Measurements from ENCODE around the gene HOXA11. TPM values are rescaled to one million over a fixed set of nuclear protein-coding genes. Genes with fewer than 3 reads are reported as not detected.

Gene HOXA11
- total and polyA plus RNA-seq, 5 donors from 2014 or later: not detected

DNA sequence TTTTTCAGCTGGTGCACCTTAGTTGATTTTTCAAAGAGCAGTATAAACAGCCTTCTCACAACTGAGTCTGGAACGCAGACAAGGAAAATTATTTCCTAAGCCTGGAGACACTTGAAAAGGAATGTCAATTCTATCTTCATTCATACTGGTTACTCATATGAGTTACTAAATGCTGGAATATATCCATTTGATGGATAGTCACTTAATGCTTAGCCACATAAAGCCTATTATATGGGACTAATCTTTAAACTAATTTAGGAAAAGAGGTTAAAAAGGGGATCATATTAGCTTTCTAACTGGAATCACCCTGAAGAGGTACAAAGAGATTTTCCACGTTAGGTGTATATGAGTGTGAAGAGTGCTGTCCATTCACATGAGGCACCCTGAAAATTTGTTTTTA lies 52.8 kb downstream of the HOXA11 start:
- H3K4me1 Mint-ChIP-seq: peaks cover 0 to 7% (median 0%) of the 10 kb centered on the region in 4 donors
- H3K4me1 ChIP-seq (ENCODE audit: control insufficient read depth, insufficient read depth, low read length, poor library complexity, severe bottlenecking): peaks cover 3% of the 10 kb centered on the region
- H3K4me3 Mint-ChIP-seq: peak overlapping the region in 2 of 4 donors; percentile 7 to 57
- no peak overlapping the region for H3K27ac ChIP-seq (ENCODE audit: insufficient read depth, low read length, poor library complexity, severe bottlenecking)
- H3K4me3 ChIP-seq (ENCODE audit: low read depth, low read length): no peak overlapping the region
- H3K9me3 ChIP-seq (ENCODE audit: control insufficient read depth in 2 of 2, low read length in 2 of 2): no peaks in the 10 kb centered on the region
- H3K36me3 Mint-ChIP-seq: no peaks in the 10 kb centered on the region
- H3K9me3 Mint-ChIP-seq: peaks cover 0 to 4% (median 0%) of the 10 kb centered on the region in 7 donors
- no peak overlapping the region for H3K27ac Mint-ChIP-seq
- no peaks in the 10 kb centered on the region for H3K36me3 ChIP-seq (ENCODE audit: control insufficient read depth, insufficient read depth, low read length)
- no peak for ATAC-seq (ENCODE audit: low read depth in 2 of 2)
- H3K27me3 ChIP-seq (ENCODE audit: control insufficient read depth, insufficient read depth, low read length): peaks cover 40% of the 10 kb centered on the region
- peaks cover 72% of the 10 kb centered on the region for H3K27me3 Mint-ChIP-seq
- no peak for DNase-seq

DNA sequence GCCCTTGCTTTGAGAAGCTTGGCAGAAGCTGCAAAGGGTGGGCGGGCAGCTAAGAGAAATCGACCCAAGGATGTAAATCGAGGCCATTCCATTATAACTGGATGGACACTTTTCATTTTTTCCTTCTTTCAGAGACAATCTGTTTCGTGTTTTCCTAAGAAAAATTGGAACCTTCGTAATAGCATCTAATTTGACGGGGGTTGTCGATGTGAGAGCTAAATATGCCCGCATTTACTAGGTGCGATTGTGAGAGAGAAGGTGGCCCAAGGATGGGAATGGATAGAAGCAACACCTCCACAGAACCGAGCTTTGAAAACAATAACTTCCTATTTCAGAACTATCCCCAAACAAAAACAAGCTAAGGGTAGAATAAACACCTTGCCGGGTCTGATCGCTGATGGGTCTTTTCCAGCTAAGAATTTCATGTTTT lies 53.6 kb downstream of the HOXA11 start:
- H3K36me3 Mint-ChIP-seq: no peaks in the 10 kb centered on the region
- H3K27me3 Mint-ChIP-seq: peaks cover 66% of the 10 kb centered on the region
- Histone ChIP-seq H3K27me3 (ENCODE audit: control insufficient read depth, insufficient read depth, low read length) (peaks cover 41% of the 10 kb centered on the region), H3K4me1 (ENCODE audit: control insufficient read depth, insufficient read depth, low read length, poor library complexity, severe bottlenecking) (peaks cover 3% of the 10 kb centered on the region), H3K27ac (ENCODE audit: insufficient read depth, low read length, poor library complexity, severe bottlenecking) (no peak overlapping the region), H3K36me3 (ENCODE audit: control insufficient read depth, insufficient read depth, low read length) (no peaks in the 10 kb centered on the region), H3K4me3 (ENCODE audit: low read depth, low read length) (peak overlapping the region; percentile 43), H3K9me3 (ENCODE audit: control insufficient read depth in 2 of 2, low read length in 2 of 2) (no peaks in the 10 kb centered on the region)
- H3K27ac Mint-ChIP-seq: no peak overlapping the region
- H3K9me3 Mint-ChIP-seq: peaks cover 0 to 4% (median 0%) of the 10 kb centered on the region in 7 donors
- ATAC-seq (ENCODE audit: low read depth in 2 of 2) (no peak), DNase-seq (no peak)
- H3K4me1 Mint-ChIP-seq: peaks cover 0 to 7% (median 0%) of the 10 kb centered on the region in 4 donors
- peak overlapping the region; percentile 49 to 90 (median 70) for H3K4me3 Mint-ChIP-seq

Other genes starting within 250 kb of the HOXA11 start
- gene HOXA1, start 89.2 kb downstream of the HOXA11 start, total RNA-seq: 1.4 TPM
- gene HOXA1, start 89.2 kb downstream of the HOXA11 start, polyA plus RNA-seq: 1 to 10 TPM in 1 of 4 donors, under 1 TPM in 3; 0.49 to 1.1 (median 0.68) TPM
- gene HOXA2, start 82.5 kb downstream of the HOXA11 start, total RNA-seq: not detected
- under 1 TPM in 2 of 4 donors, not detected in 2; 0.11 to 0.31 TPM for gene HOXA2, start 82.5 kb downstream of the HOXA11 start, polyA plus RNA-seq
- not detected for gene HOXA4, start 54.5 kb downstream of the HOXA11 start, total RNA-seq
- under 1 TPM in 2 of 4 donors, not detected in 2; 0.13 to 0.18 TPM for gene HOXA4, start 54.5 kb downstream of the HOXA11 start, polyA plus RNA-seq
- not detected for gene HOXA5, start 41.6 kb downstream of the HOXA11 start, total RNA-seq
- not detected for gene HOXA5, start 41.6 kb downstream of the HOXA11 start, polyA plus RNA-seq
- not detected for gene HOXA6, start 37.5 kb downstream of the HOXA11 start, total RNA-seq
- gene HOXA6, start 37.5 kb downstream of the HOXA11 start, polyA plus RNA-seq: not detected
- not detected for gene HOXA3, start 32.6 kb downstream of the HOXA11 start, total RNA-seq
- gene HOXA3, start 32.6 kb downstream of the HOXA11 start, polyA plus RNA-seq: under 1 TPM in 1 of 4 donors, not detected in 3; 0.13 TPM
- not detected for gene HOXA7, start 28.6 kb downstream of the HOXA11 start, total RNA-seq
- gene HOXA7, start 28.6 kb downstream of the HOXA11 start, polyA plus RNA-seq: not detected
- gene HOXA9, start 19.7 kb downstream of the HOXA11 start, total RNA-seq: 1.1 TPM
- gene HOXA9, start 19.7 kb downstream of the HOXA11 start, polyA plus RNA-seq: under 1 TPM in 1 of 4 donors, not detected in 3; 0.20 TPM
- 0.35 TPM for gene HOXA10, start 10.9 kb downstream of the HOXA11 start, total RNA-seq
- gene HOXA10, start 10.9 kb downstream of the HOXA11 start, polyA plus RNA-seq: not detected
- gene HOXA13, start 14.9 kb upstream of the HOXA11 start, total RNA-seq: not detected
- gene HOXA13, start 14.9 kb upstream of the HOXA11 start, polyA plus RNA-seq: not detected
- not detected for gene EVX1, start 57.6 kb upstream of the HOXA11 start, total RNA-seq
- gene EVX1, start 57.6 kb upstream of the HOXA11 start, polyA plus RNA-seq: not detected